ENCODE measurements around the gene AARS1. TPM values are rescaled to one million over a fixed set of nuclear protein-coding genes. Genes with fewer than 3 reads are reported as not detected.
"Not testable (repeated sequence)": the region's sequence is repeated elsewhere in the genome, so short reads cannot be mapped to it uniquely, and the experiment has no call there.

Gene AARS1
- total RNA-seq, 6 experiments from 2014 or later, result 82.3 to 99.1 (median 84.9) TPM

GRCh38 chr16:70250748-70251628 lies 38.3 kb downstream of the AARS1 start:
- H3K27ac Mint-ChIP-seq, result peak overlapping the region; percentile 59
- H3K9me3 Mint-ChIP-seq, result no peaks in the 10 kb centered on the region
- peak overlapping the region; percentile 85 for H3K4me3 Mint-ChIP-seq
- peaks cover 20% of the 10 kb centered on the region for H3K36me3 Mint-ChIP-seq (ENCODE audit: low read depth)
- TF ChIP-seq CTCF (IDR thresholded peaks at IDR 0.05), result no peak
- H3K4me1 Mint-ChIP-seq (ENCODE audit: low read depth), result peaks cover 11% of the 10 kb centered on the region
- H3K27me3 Mint-ChIP-seq (ENCODE audit: insufficient read depth), result peaks cover 6% of the 10 kb centered on the region; the same call in 1 of the 2 replicates
- peak; percentile 28 for DNase-seq

GRCh38 chr16:70249697-70250096 lies 39.6 kb downstream of the AARS1 start:
- H3K36me3 Mint-ChIP-seq (ENCODE audit: low read depth), result peaks cover 20% of the 10 kb centered on the region
- peak overlapping the region; percentile 71 for H3K4me3 Mint-ChIP-seq
- not testable (repeated sequence) for H3K27ac Mint-ChIP-seq; H3K9me3 Mint-ChIP-seq; DNase-seq; H3K27me3 Mint-ChIP-seq (ENCODE audit: insufficient read depth)
- peaks cover 11% of the 10 kb centered on the region for H3K4me1 Mint-ChIP-seq (ENCODE audit: low read depth)

GRCh38 chr16:70238773-70239172 lies 50.5 kb downstream of the AARS1 start:
- H3K27me3 Mint-ChIP-seq (ENCODE audit: insufficient read depth); H3K36me3 Mint-ChIP-seq (ENCODE audit: low read depth); H3K27ac Mint-ChIP-seq; DNase-seq; H3K4me1 Mint-ChIP-seq (ENCODE audit: low read depth); H3K4me3 Mint-ChIP-seq; H3K9me3 Mint-ChIP-seq: not testable (repeated sequence)

GRCh38 chr16:70231831-70232230 lies 57.5 kb downstream of the AARS1 start:
- not testable (repeated sequence) for DNase-seq; H3K9me3 Mint-ChIP-seq; H3K27me3 Mint-ChIP-seq (ENCODE audit: insufficient read depth); H3K4me3 Mint-ChIP-seq; H3K36me3 Mint-ChIP-seq (ENCODE audit: low read depth); H3K4me1 Mint-ChIP-seq (ENCODE audit: low read depth); H3K27ac Mint-ChIP-seq

- peaks cover 22% of the 10 kb centered on the region for H3K4me1 Mint-ChIP-seq (ENCODE audit: low read depth)
- not testable (repeated sequence) for H3K36me3 Mint-ChIP-seq (ENCODE audit: low read depth); H3K9me3 Mint-ChIP-seq; DNase-seq; H3K4me3 Mint-ChIP-seq; H3K27ac Mint-ChIP-seq; H3K27me3 Mint-ChIP-seq (ENCODE audit: insufficient read depth)
Measured at GRCh38 chr16:70226024-70226423, 63.3 kb downstream of the AARS1 start.

GRCh38 chr16:70225430-70225829 lies 63.9 kb downstream of the AARS1 start:
- not testable (repeated sequence) for DNase-seq; H3K27me3 Mint-ChIP-seq (ENCODE audit: insufficient read depth); H3K27ac Mint-ChIP-seq; H3K9me3 Mint-ChIP-seq; H3K4me3 Mint-ChIP-seq; H3K36me3 Mint-ChIP-seq (ENCODE audit: low read depth)
- peaks cover 22% of the 10 kb centered on the region for H3K4me1 Mint-ChIP-seq (ENCODE audit: low read depth)

GRCh38 chr16:70224645-70225044 lies 64.7 kb downstream of the AARS1 start:
- not testable (repeated sequence) for H3K36me3 Mint-ChIP-seq (ENCODE audit: low read depth); H3K27me3 Mint-ChIP-seq (ENCODE audit: insufficient read depth); DNase-seq; H3K4me3 Mint-ChIP-seq; H3K9me3 Mint-ChIP-seq; H3K27ac Mint-ChIP-seq
- peaks cover 22% of the 10 kb centered on the region for H3K4me1 Mint-ChIP-seq (ENCODE audit: low read depth)

- H3K4me3 Mint-ChIP-seq, result not testable (repeated sequence)
- peaks cover 19% of the 10 kb centered on the region for H3K4me1 Mint-ChIP-seq (ENCODE audit: low read depth)
Measured at GRCh38 chr16:70223971-70224513, 65.3 kb downstream of the AARS1 start.

GRCh38 chr16:70223216-70223615 lies 66.1 kb downstream of the AARS1 start:
- H3K4me3 Mint-ChIP-seq; H3K9me3 Mint-ChIP-seq; H3K36me3 Mint-ChIP-seq (ENCODE audit: low read depth); H3K27me3 Mint-ChIP-seq (ENCODE audit: insufficient read depth); DNase-seq: not testable (repeated sequence)
- H3K4me1 Mint-ChIP-seq (ENCODE audit: low read depth), result peaks cover 18% of the 10 kb centered on the region
- peak overlapping the region; percentile 24; the same call in 1 of the 2 replicates for H3K27ac Mint-ChIP-seq

More at GRCh38 chr16:70223971-70224513, 65.3 kb downstream of the AARS1 start:
- not testable (repeated sequence) for H3K27me3 Mint-ChIP-seq (ENCODE audit: insufficient read depth); DNase-seq; H3K36me3 Mint-ChIP-seq (ENCODE audit: low read depth); H3K9me3 Mint-ChIP-seq; H3K27ac Mint-ChIP-seq

- H3K27me3 Mint-ChIP-seq (ENCODE audit: insufficient read depth); DNase-seq; H3K9me3 Mint-ChIP-seq; H3K27ac Mint-ChIP-seq; H3K36me3 Mint-ChIP-seq (ENCODE audit: low read depth); H3K4me3 Mint-ChIP-seq: not testable (repeated sequence)
- peaks cover 18% of the 10 kb centered on the region for H3K4me1 Mint-ChIP-seq (ENCODE audit: low read depth)
Measured at GRCh38 chr16:70222574-70222973, 66.7 kb downstream of the AARS1 start.

GRCh38 chr16:70218586-70218985 lies 70.7 kb downstream of the AARS1 start:
- H3K4me1 Mint-ChIP-seq (ENCODE audit: low read depth), result peaks cover 15% of the 10 kb centered on the region
- H3K27me3 Mint-ChIP-seq (ENCODE audit: insufficient read depth), result not testable (repeated sequence)

GRCh38 chr16:70206382-70206781 lies 82.9 kb downstream of the AARS1 start:
- not testable (repeated sequence) for H3K4me3 Mint-ChIP-seq; DNase-seq; H3K9me3 Mint-ChIP-seq; H3K27ac Mint-ChIP-seq; H3K27me3 Mint-ChIP-seq (ENCODE audit: insufficient read depth); H3K4me1 Mint-ChIP-seq (ENCODE audit: low read depth)
- H3K36me3 Mint-ChIP-seq (ENCODE audit: low read depth), result peaks cover 15% of the 10 kb centered on the region

More at GRCh38 chr16:70218586-70218985, 70.7 kb downstream of the AARS1 start:
- H3K27ac Mint-ChIP-seq; DNase-seq; H3K4me3 Mint-ChIP-seq; H3K9me3 Mint-ChIP-seq; H3K36me3 Mint-ChIP-seq (ENCODE audit: low read depth): not testable (repeated sequence)
